ENCODE measurements around the gene ZNF460.
"Not testable (repeated sequence)": the region's sequence is repeated elsewhere in the genome, so short reads cannot be mapped to it uniquely, and the experiment has no call there.

Gene ZNF460

DNA sequence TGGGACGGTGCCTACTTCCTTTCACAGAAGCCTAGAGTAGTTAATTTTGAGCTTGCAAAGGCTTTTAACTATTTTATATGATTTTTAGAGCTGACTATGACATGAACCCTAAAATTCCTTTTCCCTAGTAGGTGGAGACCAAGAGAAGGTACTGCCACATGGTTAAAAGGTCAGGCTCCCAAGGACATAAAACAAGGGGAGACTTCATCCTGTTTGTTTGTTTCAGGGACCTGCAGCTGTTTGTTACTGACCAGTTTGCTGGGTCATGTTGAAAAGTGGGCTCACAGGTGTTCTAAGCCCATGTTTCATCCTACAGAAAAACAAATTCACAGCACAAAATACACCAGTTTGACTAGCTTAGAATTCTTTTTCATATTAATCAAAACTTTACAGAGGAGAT, 3.9 kb upstream of the ZNF460 start:
- Histone ChIP-seq H3K27ac (ENCODE audit: low read depth, low read length) (0 out of 2 replicates have a peak overlapping the region, but pooled peaks have one; percentile 6), H3K36me3 (ENCODE audit: low read length) (no peaks in the 10 kb centered on the region), H3K9ac (ENCODE audit: low read length) (no peak overlapping the region), H3F3A (ENCODE audit: insufficient read depth) (no peaks in the 10 kb centered on the region), H3K4me2 (ENCODE audit: low read depth, low read length, poor library complexity, severe bottlenecking) (no peak overlapping the region), H3K9me2 (replicated peaks; ENCODE audit: insufficient read depth, low read length) (no peaks in the 10 kb centered on the region), H3K4me3 (ENCODE audit: insufficient read depth, low read length, poor library complexity, severe bottlenecking) (no peak overlapping the region), H2AFZ (ENCODE audit: low read depth, low read length, severe bottlenecking) (no peak overlapping the region), H3K9me3 (ENCODE audit: insufficient read depth, low read length) (no peaks in the 10 kb centered on the region), H3K27me3 (ENCODE audit: low read length) (no peaks in the 10 kb centered on the region), H4K20me1 (ENCODE audit: low read depth, low read length) (no peaks in the 10 kb centered on the region), H3K79me2 (ENCODE audit: insufficient read depth, low read length) (peaks cover 10% of the 10 kb centered on the region)
- no peak for TF ChIP-seq EZH2phosphoT487 (conservative IDR thresholded peaks at IDR 0.05; ENCODE audit: low read length)
- TF ChIP-seq, protein P1, sequence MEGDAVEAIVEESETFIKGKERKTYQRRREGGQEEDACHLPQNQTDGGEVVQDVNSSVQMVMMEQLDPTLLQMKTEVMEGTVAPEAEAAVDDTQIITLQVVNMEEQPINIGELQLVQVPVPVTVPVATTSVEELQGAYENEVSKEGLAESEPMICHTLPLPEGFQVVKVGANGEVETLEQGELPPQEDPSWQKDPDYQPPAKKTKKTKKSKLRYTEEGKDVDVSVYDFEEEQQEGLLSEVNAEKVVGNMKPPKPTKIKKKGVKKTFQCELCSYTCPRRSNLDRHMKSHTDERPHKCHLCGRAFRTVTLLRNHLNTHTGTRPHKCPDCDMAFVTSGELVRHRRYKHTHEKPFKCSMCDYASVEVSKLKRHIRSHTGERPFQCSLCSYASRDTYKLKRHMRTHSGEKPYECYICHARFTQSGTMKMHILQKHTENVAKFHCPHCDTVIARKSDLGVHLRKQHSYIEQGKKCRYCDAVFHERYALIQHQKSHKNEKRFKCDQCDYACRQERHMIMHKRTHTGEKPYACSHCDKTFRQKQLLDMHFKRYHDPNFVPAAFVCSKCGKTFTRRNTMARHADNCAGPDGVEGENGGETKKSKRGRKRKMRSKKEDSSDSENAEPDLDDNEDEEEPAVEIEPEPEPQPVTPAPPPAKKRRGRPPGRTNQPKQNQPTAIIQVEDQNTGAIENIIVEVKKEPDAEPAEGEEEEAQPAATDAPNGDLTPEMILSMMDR (IDR thresholded peaks at IDR 0.05; ENCODE audit: insufficient read depth, low read length, poor library complexity, severe bottlenecking): no peak

DNA sequence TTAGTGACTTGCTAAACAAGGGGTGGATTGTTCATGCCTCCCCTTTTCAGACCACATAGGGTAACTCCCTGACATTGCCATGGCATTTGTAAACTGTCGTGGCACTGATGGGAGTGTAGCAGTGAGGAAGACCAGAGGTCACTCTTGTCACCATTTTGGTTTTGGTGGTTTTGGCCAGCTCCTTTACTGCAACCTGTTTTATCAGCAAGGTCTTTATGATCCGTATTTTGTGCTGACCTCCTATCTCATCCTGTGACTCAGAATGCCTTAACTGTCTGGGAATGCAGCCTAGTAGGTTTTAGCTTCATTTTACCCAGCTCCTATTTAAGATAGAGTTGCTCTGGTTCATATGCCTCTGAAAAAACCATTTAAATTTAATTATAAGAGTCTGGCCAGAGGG, 1.8 kb upstream of the ZNF460 start:
- H3K27me3 ChIP-seq (ENCODE audit: low read length); H3K4me2 ChIP-seq (ENCODE audit: low read depth, low read length, poor library complexity, severe bottlenecking); H3K9ac ChIP-seq (ENCODE audit: low read length); H3F3A ChIP-seq (ENCODE audit: insufficient read depth); H3K4me3 ChIP-seq (ENCODE audit: insufficient read depth, low read length, poor library complexity, severe bottlenecking); H4K20me1 ChIP-seq (ENCODE audit: low read depth, low read length); H3K36me3 ChIP-seq (ENCODE audit: low read length); H3K27ac ChIP-seq (ENCODE audit: low read depth, low read length); H3K9me2 ChIP-seq (replicated peaks; ENCODE audit: insufficient read depth, low read length); H2AFZ ChIP-seq (ENCODE audit: low read depth, low read length, severe bottlenecking); H3K9me3 ChIP-seq (ENCODE audit: insufficient read depth, low read length): not testable (repeated sequence)
- peaks cover 30% of the 10 kb centered on the region for H3K79me2 ChIP-seq (ENCODE audit: insufficient read depth, low read length)

DNA sequence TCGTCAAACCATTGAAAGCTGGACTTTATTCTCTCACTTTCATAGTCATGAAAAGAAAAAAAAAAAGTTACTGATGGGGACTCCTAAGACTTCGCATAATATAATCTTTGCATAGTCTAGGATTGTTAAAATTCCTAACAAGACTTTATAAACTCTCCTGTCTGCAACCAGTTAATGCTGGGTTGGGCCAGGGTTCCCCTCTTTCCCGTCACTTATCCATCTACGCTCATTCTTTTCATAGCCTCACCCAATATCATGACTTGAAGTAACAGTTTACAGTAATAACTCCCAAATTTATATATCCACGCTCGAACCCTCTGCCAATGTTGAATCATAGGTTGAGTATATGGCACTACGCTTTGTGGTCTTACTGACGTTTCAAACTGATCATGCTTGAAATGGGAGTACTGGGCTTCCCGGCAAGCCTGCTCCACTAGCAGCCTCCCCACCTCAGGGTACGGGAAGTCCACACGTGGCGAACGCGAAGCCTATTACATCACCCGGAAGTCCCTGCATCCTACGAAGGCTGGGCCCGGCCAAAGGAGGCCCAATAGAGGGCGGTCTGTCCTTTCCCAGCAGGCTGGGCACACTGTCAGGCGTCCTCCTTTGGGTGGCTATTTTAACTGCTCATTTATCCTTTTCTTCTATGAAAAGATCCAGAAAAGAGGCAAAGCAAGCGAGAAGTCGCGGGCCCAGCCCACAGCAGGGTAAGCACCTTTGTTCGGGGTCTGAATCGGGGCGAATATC, 694 bp upstream of the ZNF460 start:
- Histone ChIP-seq H3K79me2 (ENCODE audit: insufficient read depth, low read length) (peaks cover 40% of the 10 kb centered on the region), H3K27me3 (ENCODE audit: low read length) (no peaks in the 10 kb centered on the region), H3K9me2 (replicated peaks; ENCODE audit: insufficient read depth, low read length) (no peaks in the 10 kb centered on the region), H3K4me3 (ENCODE audit: insufficient read depth, low read length, poor library complexity, severe bottlenecking) (peak overlapping the region; percentile 61), H3K9ac (ENCODE audit: low read length) (peak overlapping the region; percentile 70), H3K36me3 (ENCODE audit: low read length) (no peaks in the 10 kb centered on the region), H4K20me1 (ENCODE audit: low read depth, low read length) (no peaks in the 10 kb centered on the region), H2AFZ (ENCODE audit: low read depth, low read length, severe bottlenecking) (peak overlapping the region; percentile 11), H3K27ac (ENCODE audit: low read depth, low read length) (peak overlapping the region; percentile 88), H3F3A (ENCODE audit: insufficient read depth) (peaks cover 4% of the 10 kb centered on the region; the same call in 1 of the 2 replicates), H3K4me2 (ENCODE audit: low read depth, low read length, poor library complexity, severe bottlenecking) (peak overlapping the region; percentile 78), H3K9me3 (ENCODE audit: insufficient read depth, low read length) (no peaks in the 10 kb centered on the region)
- TF ChIP-seq, protein P1 (IDR thresholded peaks at IDR 0.05; ENCODE audit: insufficient read depth, low read length, poor library complexity, severe bottlenecking): no peak
- TF ChIP-seq EZH2phosphoT487 (conservative IDR thresholded peaks at IDR 0.05; ENCODE audit: low read length): no peak

DNA sequence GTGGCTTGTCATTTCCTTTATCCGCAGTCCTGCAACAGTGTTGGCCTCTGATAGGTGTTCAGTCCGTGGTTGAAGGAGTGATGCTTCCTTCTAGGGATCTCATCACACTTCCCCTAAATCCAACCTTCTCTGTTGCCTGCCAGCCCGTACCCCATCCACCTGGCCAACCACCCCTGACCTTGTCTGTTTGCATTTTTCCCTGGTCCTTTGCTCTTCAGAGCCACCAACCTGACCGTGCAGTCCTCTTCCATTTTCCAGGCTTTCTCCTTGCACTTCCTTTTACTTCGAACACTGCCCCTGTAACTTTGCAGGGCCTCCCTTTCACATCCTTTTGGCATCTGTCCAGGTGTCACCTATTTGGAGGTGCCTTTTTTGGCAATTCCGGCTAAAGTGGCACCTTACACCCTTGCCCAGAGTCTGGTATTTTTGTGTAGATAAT, 696 bp downstream of the ZNF460 start:
- Histone ChIP-seq H4K20me1 (ENCODE audit: low read depth, low read length) (no peaks in the 10 kb centered on the region), H3K4me3 (ENCODE audit: insufficient read depth, low read length, poor library complexity, severe bottlenecking) (peak overlapping the region; percentile 61), H2AFZ (ENCODE audit: low read depth, low read length, severe bottlenecking) (no peak overlapping the region), H3K9me3 (ENCODE audit: insufficient read depth, low read length) (no peaks in the 10 kb centered on the region), H3K9me2 (replicated peaks; ENCODE audit: insufficient read depth, low read length) (no peaks in the 10 kb centered on the region), H3K27ac (ENCODE audit: low read depth, low read length) (peak overlapping the region; percentile 56), H3K36me3 (ENCODE audit: low read length) (peaks cover 6% of the 10 kb centered on the region; the same call in 1 of the 2 replicates), H3K79me2 (ENCODE audit: insufficient read depth, low read length) (peaks cover 53% of the 10 kb centered on the region), H3K27me3 (ENCODE audit: low read length) (no peaks in the 10 kb centered on the region), H3K9ac (ENCODE audit: low read length) (peak overlapping the region; percentile 70), H3F3A (ENCODE audit: insufficient read depth) (peaks cover 6% of the 10 kb centered on the region; the same call in 1 of the 2 replicates), H3K4me2 (ENCODE audit: low read depth, low read length, poor library complexity, severe bottlenecking) (peak overlapping the region; percentile 96)
- TF ChIP-seq, protein P1 (IDR thresholded peaks at IDR 0.05; ENCODE audit: insufficient read depth, low read length, poor library complexity, severe bottlenecking): no peak
- TF ChIP-seq EZH2phosphoT487 (conservative IDR thresholded peaks at IDR 0.05; ENCODE audit: low read length): no peak
